Ascending aorta (tissue), 2 donors: ENCODE measurements around the gene PAPPA. TPM values are rescaled to one million over a fixed set of nuclear protein-coding genes. Genes with fewer than 3 reads are reported as not detected.

Source experiments
- DNase-seq, 2 donors: peaks; one replicate each; pipeline ENCODE4 v3.0.0-alpha.2; 2019; ENCODE audit warnings: low spot score in 2 of 2
- H3K27ac ChIP-seq, 2 donors: fragments of 200-600 bp; sonication (generic); one replicate each; pipeline ENCODE4 v1.5.1; 2016 to 2017; ENCODE audit warnings: mild to moderate bottlenecking in 1 of 2
- H3K27me3 ChIP-seq: fragments of 200-600 bp; sonication (generic); one replicate; pipeline ENCODE4 v1.5.1; 2017
- H3K36me3 ChIP-seq, 2 donors: fragments of 200-600 bp; sonication (generic); one replicate each; pipeline ENCODE4 v1.5.1; 2016
- H3K4me1 ChIP-seq, 2 donors: fragments of 200-600 bp; sonication (generic); one replicate each; pipeline ENCODE4 v1.5.1; 2016 to 2017; ENCODE audit warnings: mild to moderate bottlenecking in 1 of 2
- H3K4me3 ChIP-seq, 2 donors: fragments of 200-600 bp; sonication (generic); one replicate each; pipeline ENCODE4 v1.5.1; 2016 to 2017; ENCODE audit warnings: mild to moderate bottlenecking in 1 of 2
- H3K9me3 ChIP-seq, 2 donors: fragments of 200-600 bp; sonication (generic); one replicate each; pipeline ENCODE4 v1.5.1; 2016
- CTCF ChIP-seq, 3 experiments: fragments of 200-600 bp in 2 of 3; fragments of 450-650 bp in 1 of 3; sonication (generic) in 2 of 3; IDR thresholded peaks; one replicate each; pipeline ENCODE4 v1.5.1; 2016 to 2019; ENCODE audit warnings: antibody characterized with exemption in 3 of 3, mild to moderate bottlenecking in 1 of 3, moderate library complexity in 1 of 3
- intact Hi-C: fragments of 100-400 bp; cut with DNase I; formaldehyde crosslinking; loops from one replicate; pipeline ENCODE4 v1.15.1; 2023
- total RNA-seq: library from RNA; depleted of rRNA; stranded (reverse); fragments of >200 nt; gene quantifications from one replicate; pipeline ENCODE4 v1.1.0, GENCODE V29; 2016

PAPPA gene
- total RNA-seq, 1 donor from 2014 or later: 6.0 TPM

- peaks cover 0 to 10% of the 10 kb centered on the region in 2 donors for H3K36me3 ChIP-seq
- TF ChIP-seq CTCF (IDR thresholded peaks at IDR 0.05): no peak
- no peaks in the 10 kb centered on the region for H3K27me3 ChIP-seq
- DNase-seq: no peak
- H3K4me1 ChIP-seq: no peaks in the 10 kb centered on the region
- no peak overlapping the region for H3K4me3 ChIP-seq
- intact Hi-C loops: no loop called here
- H3K27ac ChIP-seq: no peak overlapping the region
- no peaks in the 10 kb centered on the region for H3K9me3 ChIP-seq
Measured at GRCh38 chr9:116189683-116190082, 36.1 kb downstream of the PAPPA start.

GRCh38 chr9:116190637-116191396 is 37.2 kb downstream of the PAPPA start:
- Histone ChIP-seq H3K27me3 (no peaks in the 10 kb centered on the region), H3K4me3 (no peak overlapping the region), H3K36me3 (peaks cover 0 to 10% of the 10 kb centered on the region in 2 donors), H3K9me3 (no peaks in the 10 kb centered on the region), H3K4me1 (no peaks in the 10 kb centered on the region), H3K27ac (no peak overlapping the region)
- intact Hi-C loops: no loop called here
- DNase-seq: no peak
- TF ChIP-seq CTCF (IDR thresholded peaks at IDR 0.05): no peak

GRCh38 chr9:116191576-116192415 is 38.2 kb downstream of the PAPPA start:
- Histone ChIP-seq H3K36me3 (peaks cover 0 to 10% of the 10 kb centered on the region in 2 donors), H3K4me3 (no peak overlapping the region), H3K4me1 (no peaks in the 10 kb centered on the region), H3K9me3 (no peaks in the 10 kb centered on the region), H3K27ac (no peak overlapping the region), H3K27me3 (no peaks in the 10 kb centered on the region)
- DNase-seq: no peak
- TF ChIP-seq CTCF (IDR thresholded peaks at IDR 0.05): no peak
- intact Hi-C loops: no loop called here

GRCh38 chr9:116193636-116194035 is 40.0 kb downstream of the PAPPA start:
- intact Hi-C loops: no loop called here
- Histone ChIP-seq H3K9me3 (no peaks in the 10 kb centered on the region), H3K4me3 (no peak overlapping the region), H3K27me3 (no peaks in the 10 kb centered on the region), H3K27ac (no peak overlapping the region), H3K36me3 (peaks cover 0 to 6% of the 10 kb centered on the region in 2 donors), H3K4me1 (no peaks in the 10 kb centered on the region)
- DNase-seq: no peak
- TF ChIP-seq CTCF (IDR thresholded peaks at IDR 0.05): no peak

- H3K4me1 ChIP-seq: no peaks in the 10 kb centered on the region
- H3K36me3 ChIP-seq: no peaks in the 10 kb centered on the region
- no peak overlapping the region for H3K27ac ChIP-seq
- DNase-seq: no peak
- intact Hi-C loops: no loop called here
- H3K27me3 ChIP-seq: no peaks in the 10 kb centered on the region
- H3K4me3 ChIP-seq: no peak overlapping the region
- no peak for TF ChIP-seq CTCF (IDR thresholded peaks at IDR 0.05)
- H3K9me3 ChIP-seq: no peaks in the 10 kb centered on the region
Measured at GRCh38 chr9:116196806-116197205, 43.2 kb downstream of the PAPPA start.
